Activated CD8-positive, alpha-beta memory T cell treated with anti-CD3 and anti-CD28 coated beads, Interleukin-2, amount 50 U/mL, for 48 hours (primary cell): Measurements from ENCODE around the gene B9D2.
"Not testable (repeated sequence)": the region's sequence is repeated elsewhere in the genome, so short reads cannot be mapped to it uniquely, and the experiment has no call there.

ENCODE experiments used
- DNase-seq: peaks from one replicate; pipeline ENCODE4 v3.0.0-alpha.2; 2020

The B9D2 gene

GRCh38 chr19:41363753-41364523 lies at the start of gene B9D2:
B9D2 (minus strand) TSS chr19:41364149; CDS start chr19:41363519, 630 bp downstream.
- DNase-seq: peak; percentile 96

DNA sequence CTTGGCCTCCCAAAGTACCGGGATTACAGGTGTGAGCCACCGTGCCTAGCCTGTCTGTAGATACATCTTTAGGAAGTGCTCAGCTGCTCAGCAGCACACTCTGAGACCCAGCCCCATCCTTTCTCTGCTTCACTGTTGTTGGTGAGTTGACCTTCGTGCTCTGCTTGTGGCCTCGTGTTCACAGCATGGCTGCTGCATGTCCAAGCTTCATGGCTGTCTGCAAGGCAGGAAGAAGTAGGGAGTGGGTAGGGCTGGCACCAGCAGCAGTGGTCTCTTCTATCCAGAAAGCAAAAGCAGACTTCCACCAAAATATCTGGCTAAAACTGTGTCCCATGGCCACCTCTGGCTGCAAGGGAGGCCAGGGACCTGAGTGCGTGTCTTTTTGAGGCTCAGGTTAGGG lies 49.0 kb upstream of the B9D2 start:
- no peak for DNase-seq

- DNase-seq: no peak
Measured at GRCh38 chr19:41411968-41412265, 48.0 kb upstream of the B9D2 start.

DNA sequence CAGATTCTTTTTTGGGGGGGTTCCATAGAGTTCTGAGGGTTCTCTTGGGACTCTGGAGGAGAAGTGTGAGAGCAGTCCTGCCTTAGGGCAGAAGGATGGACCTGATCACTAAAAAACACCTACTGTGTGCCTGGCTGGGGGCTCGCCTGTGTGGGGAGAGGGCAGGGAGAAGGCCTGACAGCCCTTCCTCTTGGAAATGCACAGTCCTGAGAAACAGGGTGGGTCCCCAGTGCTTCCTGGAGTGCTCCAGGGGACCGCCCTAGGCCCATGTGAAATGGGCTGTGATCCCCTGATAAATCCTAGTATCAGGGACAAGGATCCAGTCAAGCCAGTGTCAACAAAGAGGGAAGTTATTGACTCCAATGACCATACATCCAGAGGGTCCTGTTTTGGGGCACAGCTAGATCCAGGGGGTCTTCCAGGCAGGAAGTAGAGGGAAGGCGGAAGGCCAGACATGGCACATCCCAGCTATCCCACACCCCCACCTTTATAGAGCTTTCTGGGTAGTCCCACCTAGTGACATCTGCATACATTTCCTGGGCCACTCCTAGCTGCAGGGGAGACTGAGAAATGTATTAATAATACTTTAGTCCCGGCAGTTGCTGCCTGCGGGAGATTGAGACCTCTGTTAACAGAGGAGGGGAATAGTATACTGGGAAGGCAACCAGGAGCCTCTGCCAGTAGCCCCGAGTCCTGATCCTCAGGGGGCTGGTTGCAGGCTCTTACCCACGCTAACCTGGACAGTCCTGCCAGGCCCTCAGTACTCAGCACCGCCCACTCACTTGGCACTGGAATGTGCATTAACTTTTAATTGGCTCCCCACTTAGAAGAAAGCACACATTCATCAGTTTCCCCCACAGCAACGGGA lies 47.4 kb upstream of the B9D2 start:
- DNase-seq: no peak

DNA sequence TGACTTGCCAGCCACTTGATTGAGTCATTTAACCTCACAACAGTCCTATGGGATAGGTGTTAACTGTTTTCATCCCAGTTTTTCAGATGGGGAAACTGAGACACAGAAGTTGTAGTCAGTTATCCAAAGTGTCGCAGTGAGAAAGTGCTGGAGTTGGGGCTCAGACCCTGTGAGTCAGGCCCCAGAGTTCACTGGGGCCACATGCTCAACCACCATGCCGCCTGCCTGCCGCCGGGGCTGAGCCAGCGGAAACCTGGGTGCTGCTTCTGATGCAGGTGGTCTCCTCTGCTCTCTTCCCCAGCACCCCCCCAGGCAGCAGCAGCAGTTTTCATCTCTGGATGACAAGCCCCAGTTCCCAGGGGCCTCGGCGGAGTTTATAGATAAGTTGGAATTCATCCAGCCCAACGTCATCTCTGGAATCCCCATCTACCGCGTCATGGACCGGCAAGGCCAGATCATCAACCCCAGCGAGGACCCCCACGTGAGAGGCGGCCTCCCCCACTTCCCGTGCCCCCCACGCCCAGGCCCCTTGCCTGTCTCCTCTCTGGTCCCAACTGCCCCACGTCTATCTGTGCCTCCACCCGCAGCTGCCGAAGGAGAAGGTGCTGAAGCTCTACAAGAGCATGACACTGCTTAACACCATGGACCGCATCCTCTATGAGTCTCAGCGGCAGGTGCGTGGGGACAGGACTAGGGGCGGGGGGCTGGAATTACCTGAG lies 46.5 kb upstream of the B9D2 start:
- no peak for DNase-seq

DNA sequence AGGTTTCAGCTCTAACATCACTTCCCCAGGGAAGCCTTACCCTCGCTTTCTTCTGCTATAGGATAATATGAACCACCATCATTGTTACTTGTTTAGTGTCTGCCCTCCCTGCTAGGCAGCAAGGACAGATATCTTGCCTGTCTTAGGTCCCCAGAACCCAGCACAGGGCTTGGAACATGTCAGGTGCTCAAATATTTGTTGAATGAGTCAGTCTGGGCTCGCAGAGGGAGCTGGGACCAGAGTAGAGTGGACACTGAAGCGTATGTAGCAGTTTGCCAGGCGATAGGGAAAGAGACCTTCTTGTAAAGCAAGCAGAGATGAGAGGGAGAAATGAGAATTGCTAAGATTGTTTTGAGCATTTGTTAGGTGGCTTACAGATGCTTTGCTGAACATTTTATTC lies 45.3 kb upstream of the B9D2 start:
- DNase-seq: no peak

DNA sequence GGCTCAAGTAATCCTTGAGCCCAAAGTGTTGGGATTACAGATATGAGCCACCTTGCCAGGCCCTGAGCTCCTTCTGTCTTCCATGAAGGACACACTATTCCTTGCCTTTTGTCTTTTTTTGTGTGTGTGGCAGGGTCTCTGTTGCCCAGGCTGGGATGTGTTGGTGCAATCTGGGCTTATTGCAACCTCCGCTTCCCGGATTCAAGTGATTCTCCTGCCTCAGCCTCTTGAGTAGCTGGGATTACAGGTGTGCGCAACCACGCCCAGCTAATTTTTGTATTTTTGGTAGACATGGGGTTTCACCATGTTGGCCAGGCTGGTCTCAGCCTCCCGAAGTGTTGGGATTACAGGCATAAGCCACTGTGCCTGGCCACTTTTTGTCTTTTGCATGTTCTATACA lies 44.9 kb upstream of the B9D2 start:
- not testable (repeated sequence) for DNase-seq

- DNase-seq: no peak
Measured at GRCh38 chr19:41408256-41408655, 44.3 kb upstream of the B9D2 start.

DNA sequence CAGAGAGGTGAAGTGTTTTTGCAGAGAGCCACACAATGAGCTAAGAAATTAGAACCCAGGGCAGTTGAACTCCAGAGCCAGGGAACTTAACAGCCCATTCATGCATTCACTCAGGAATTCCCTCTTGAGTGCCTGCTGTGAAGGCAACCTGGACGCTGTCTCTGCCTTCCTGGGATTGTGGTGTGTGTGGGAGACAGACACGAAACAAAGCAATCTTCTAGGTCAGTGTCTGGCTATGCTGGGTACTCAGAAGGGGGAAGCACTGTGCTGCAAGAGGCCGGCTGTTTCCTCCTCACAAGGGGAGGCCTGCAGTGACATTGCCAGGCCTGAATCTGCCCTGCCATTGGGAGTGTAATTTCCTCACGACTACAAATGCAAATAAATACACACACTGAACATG lies 43.3 kb upstream of the B9D2 start:
- DNase-seq: no peak

GRCh38 chr19:41405776-41406175 lies 41.8 kb upstream of the B9D2 start:
- no peak for DNase-seq

DNA sequence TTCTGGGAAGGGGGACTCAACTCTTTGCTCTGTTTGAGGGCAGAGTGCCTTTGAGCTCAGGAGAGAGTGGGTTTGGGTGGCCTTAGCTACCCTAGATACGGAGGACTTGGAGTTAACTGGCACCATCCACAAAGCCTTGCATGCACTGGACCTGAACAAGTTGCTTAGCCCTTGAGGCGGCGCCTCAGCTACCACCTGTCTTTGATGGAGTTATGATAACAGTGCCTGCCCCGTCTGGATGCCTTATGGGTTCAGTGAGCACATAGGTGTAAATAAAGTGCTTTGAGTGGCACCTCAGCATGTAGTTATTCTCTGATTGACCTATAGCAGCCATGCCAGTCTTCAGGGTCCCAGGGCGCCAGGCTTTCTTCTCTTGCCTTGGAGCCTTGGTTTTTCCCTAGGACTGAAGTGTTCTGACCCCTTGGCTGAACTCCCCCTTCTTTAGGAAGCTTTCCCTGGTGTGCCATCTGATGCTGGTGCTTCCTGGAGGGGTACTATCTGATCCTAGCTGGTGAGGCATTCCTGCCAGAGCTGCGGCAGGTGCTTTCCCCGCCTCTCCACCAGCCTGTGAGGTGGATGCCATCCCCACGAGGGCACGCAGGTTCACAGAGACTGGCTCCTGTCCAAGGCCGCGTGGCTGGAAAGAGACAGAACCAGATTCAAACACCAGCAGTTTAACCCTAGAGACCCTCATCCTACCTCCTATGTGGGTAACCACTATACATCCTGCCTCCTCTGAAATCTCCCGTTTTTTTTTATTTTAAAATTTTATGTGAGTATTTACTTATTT lies 39.4 kb upstream of the B9D2 start:
- DNase-seq: no peak

GRCh38 chr19:41402010-41402409 lies 38.1 kb upstream of the B9D2 start:
- DNase-seq: no peak

- no peak for DNase-seq
Measured at GRCh38 chr19:41401483-41401882, 37.5 kb upstream of the B9D2 start.

DNA sequence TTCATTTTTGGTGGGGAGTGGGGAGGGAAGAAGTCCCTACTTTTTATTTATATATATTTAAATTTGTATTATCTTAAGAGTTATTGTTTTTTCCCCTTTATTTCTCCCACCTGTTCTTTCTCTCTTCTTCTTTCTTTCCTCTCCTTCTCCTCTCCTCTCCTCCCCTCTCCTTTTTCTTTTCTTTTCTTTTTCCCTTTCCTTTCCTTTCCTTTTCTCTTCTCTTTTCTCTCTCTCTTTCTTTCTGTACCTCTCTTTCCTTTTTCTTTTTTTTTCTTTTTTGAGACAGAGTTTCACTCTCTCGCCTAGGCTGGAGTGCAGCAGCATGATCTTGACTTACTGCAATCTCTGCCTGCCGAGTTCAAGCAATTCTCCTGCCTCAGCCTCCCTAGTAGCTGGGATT lies 35.6 kb upstream of the B9D2 start:
- no peak for DNase-seq

DNA sequence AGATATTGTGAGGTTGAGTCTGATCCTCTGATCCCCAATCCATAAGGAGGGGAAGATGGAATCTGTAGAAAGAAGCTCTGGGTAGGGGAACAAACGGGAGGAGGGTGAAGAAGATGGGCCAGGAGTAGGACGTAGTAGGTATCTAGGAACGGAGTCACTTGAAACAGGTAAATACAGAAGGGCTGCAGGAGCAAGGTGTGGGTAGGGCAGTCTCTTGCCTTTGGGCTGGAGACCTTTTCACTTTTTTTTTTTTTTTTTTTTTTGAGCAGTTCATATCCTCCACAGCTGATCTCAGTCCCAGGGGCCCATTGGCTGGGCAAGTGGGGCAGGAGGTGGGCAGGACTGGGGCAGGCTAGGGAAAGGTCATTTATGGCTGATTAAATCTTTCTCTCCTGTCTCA lies 35.1 kb upstream of the B9D2 start:
- DNase-seq: no peak

DNA sequence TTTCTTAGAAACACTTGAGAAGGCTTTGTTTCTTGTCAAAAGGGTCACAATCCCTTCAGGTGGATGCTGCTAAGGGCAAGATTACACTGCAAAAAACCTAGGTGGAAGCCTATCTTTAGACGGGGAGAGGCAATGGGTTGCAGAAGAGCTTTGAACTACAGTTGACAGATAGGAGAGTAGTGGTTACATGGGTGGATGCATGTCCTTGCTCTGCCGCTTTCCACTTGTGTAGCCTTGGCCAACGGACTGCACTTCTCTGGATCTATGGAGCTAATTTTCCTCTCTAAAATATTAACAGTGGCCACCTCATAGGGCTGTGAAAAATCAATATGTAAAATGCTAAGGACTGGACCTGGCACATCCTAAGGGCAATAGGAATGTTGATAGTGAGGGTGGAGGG lies 34.6 kb upstream of the B9D2 start:
- DNase-seq: no peak

- no peak for DNase-seq
Measured at GRCh38 chr19:41398050-41398418, 34.1 kb upstream of the B9D2 start.

- DNase-seq: peak; percentile 98
Measured at GRCh38 chr19:41397086-41398049, 33.4 kb upstream of the B9D2 start, which contains the start of the genes BCKDHA and EXOSC5. BCKDHA (plus strand) TSS chr19:41397818; CDS start chr19:41397828, 10 bp downstream. EXOSC5 (minus strand) TSS chr19:41397359; CDS start chr19:41397328, 31 bp downstream.

GRCh38 chr19:41395355-41395754 lies 31.4 kb upstream of the B9D2 start:
- no peak for DNase-seq

DNA sequence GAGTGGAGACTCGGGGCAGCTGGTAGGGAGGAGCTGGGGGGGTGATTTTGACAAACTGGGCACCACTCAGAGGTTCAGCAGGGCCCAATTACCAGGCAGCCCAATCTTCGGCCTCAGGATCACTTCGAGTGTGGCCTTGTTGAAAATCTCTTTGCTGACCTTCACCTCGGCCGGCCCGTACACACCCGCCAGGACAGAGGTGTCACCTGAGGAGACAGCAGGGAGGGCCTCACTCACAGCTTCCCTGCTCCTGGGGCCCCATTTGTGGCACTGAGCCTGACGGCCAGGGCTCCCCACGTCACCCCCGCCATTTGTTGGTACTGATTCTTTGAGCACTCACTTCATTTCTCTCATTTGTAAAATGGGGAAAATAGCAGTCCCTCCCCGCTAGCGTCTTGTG lies 28.8 kb upstream of the B9D2 start:
- DNase-seq: no peak

DNA sequence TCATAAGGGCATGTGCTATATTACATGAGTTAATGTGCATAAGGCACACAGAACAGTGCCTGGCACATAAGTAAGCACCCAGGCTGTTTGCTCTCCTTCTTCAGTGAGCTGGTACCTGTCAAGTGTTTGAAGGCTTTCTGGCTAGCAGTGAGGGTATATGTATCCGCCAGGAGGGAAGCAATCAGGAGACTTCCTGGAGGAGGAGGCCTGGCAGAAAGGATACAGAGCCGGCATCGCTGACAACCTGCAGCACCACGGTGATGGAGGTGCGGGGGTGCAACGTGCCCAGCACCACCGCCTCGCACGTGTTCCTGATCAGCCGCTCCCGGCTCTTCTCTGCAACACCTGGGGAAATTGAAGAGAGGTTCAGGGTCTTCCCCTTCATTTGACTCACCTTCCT lies 27.7 kb upstream of the B9D2 start:
- no peak for DNase-seq

DNA sequence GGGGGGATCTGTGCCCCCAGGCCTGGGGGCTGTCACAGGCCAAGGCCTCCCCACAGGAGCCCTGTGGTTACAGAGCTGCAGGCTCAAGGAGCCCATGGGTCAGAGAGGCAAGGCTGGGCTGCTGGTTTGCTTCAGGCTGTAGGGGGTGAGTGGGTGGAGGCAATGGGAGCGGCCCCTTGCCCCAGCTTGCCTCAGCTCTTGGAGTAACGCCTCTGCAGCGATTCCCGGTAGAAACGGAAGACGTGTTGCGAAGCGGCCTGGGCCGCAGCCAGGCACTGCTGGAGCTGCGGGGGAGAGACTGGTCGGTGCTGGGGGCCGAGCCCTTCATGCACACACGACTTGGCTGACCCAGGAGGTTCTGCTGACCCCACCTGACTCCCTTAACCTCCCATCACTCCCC lies 22.5 kb upstream of the B9D2 start:
- DNase-seq: no peak
